Body of pancreas (tissue), 4 donors: Measurements from ENCODE around the gene BCAT1. TPM values are rescaled to one million over a fixed set of nuclear protein-coding genes. Genes with fewer than 3 reads are reported as not detected.

Experiments used
- ATAC-seq: fragments of 150-250 bp; one replicate; pipeline ENCODE4 v1.9.1; 2016
- DNase-seq, 4 donors: peaks; one replicate each; pipeline ENCODE4 v3.0.0-alpha.2; 2019
- H3K27ac ChIP-seq, 4 donors: fragments of 200-600 bp; sonication (generic); 1 replicate in 3 of 4; 2 replicates in 1 of 4; pipeline versions ENCODE4 v1.5.1 to v1.6.1; 2016 to 2019; ENCODE audit warnings: mild to moderate bottlenecking in 1 of 4, mixed read lengths in 1 of 4, moderate library complexity in 1 of 4
- H3K27me3 ChIP-seq, 2 donors: fragments of 200-600 bp; sonication (generic); one replicate each; pipeline ENCODE4 v1.6.0; 2016; ENCODE audit warnings: mild to moderate bottlenecking in 1 of 2
- H3K36me3 ChIP-seq, 2 donors: fragments of 200-600 bp; sonication (generic); replicated peaks in 1 of 2; 2 replicates each; pipeline ENCODE4 v1.5.1; 2016; ENCODE audit warnings: low read depth in 2 of 2; ENCODE audit not compliant: insufficient read depth in 1 of 2
- H3K4me1 ChIP-seq: fragments of 200-600 bp; sonication (generic); one replicate; pipeline ENCODE4 v1.6.0; 2016
- H3K4me3 ChIP-seq, 2 donors: fragments of 200-600 bp; sonication (generic); 1 replicate in 1 of 2; 2 replicates in 1 of 2; pipeline ENCODE4 v1.5.1; 2016 to 2019
- H3K9me3 ChIP-seq, 3 donors: fragments of 200-600 bp; sonication (generic); 1 replicate in 2 of 3; 2 replicates in 1 of 3; pipeline ENCODE4 v1.5.1; 2016
- POLR2A ChIP-seq, 3 donors: fragments of 450-650 bp; IDR thresholded peaks; one replicate each; pipeline ENCODE4 v1.6.1; 2016; ENCODE audit warnings: antibody characterized with exemption in 3 of 3, mild to moderate bottlenecking in 2 of 3
- WGBS, 2 donors: methylation state at CpG; one replicate each; pipeline ENCODE4 v1.1.5; 2017; 5-methylcytosine and 5-hydroxymethylcytosine counted together
- intact Hi-C: fragments of 100-400 bp; cut with DNase I; formaldehyde crosslinking; loops from one replicate; pipeline ENCODE4 v1.15.1; 2023
- total RNA-seq, 2 donors: library from RNA; depleted of rRNA; stranded (reverse); fragments of >200 nt; gene quantifications; one replicate each; pipeline ENCODE4 v1.1.0, GENCODE V29; 2016
- TF ChIP-seq, protein P1 (sequence below), 7 experiments: fragments of 450-650 bp in 4 of 7; fragments of 200-600 bp in 3 of 7; sonication (generic) in 3 of 7; IDR thresholded peaks; one replicate each; pipeline ENCODE4 v1.5.1; 2016 to 2019; ENCODE audit warnings: antibody characterized with exemption in 7 of 7

The BCAT1 gene
- total RNA-seq, 2 donors from 2014 or later = 30.0 to 59.7 TPM

DNA sequence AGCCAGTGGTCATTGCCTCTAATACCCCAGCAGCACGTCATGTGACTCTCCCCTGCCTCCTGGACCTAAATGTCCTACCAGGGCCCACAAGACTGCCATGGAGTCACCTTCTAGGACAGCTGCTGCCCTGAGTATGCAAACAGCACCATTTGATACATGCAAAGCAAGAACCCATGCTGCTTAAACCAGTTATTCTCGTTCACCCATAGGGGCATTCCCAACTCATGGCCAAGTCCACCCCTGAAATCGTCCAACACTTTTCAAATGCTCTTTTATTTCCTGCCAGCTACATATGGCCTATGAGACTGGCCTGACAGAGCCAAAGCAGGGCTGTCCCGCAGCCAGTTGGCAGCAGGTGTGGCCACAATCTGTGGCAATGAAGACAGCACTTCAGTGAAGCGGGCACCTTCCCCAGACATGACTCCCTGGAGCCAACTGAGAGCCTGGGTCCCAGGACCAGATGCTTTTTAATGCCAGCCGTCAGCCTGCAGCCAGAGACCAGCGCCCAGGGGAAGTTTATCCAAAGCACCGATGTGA is 99.9 kb downstream of the BCAT1 start:
- 45 to 50% methylated on average over 8 of the region's 8 CpGs for WGBS, 2 donors
- ATAC-seq (peak; percentile 83), DNase-seq (peak; percentile 78 to 91 (median 86))
- Histone ChIP-seq H3K9me3 (no peaks in the 10 kb centered on the region), H3K4me3 (no peak overlapping the region), H3K27me3 (no peaks in the 10 kb centered on the region), H3K36me3 (no peaks in the 10 kb centered on the region), H3K4me1 (peaks cover 35% of the 10 kb centered on the region), H3K27ac (peak overlapping the region; percentile 8 to 80 (median 60))
- TF ChIP-seq, protein P1, sequence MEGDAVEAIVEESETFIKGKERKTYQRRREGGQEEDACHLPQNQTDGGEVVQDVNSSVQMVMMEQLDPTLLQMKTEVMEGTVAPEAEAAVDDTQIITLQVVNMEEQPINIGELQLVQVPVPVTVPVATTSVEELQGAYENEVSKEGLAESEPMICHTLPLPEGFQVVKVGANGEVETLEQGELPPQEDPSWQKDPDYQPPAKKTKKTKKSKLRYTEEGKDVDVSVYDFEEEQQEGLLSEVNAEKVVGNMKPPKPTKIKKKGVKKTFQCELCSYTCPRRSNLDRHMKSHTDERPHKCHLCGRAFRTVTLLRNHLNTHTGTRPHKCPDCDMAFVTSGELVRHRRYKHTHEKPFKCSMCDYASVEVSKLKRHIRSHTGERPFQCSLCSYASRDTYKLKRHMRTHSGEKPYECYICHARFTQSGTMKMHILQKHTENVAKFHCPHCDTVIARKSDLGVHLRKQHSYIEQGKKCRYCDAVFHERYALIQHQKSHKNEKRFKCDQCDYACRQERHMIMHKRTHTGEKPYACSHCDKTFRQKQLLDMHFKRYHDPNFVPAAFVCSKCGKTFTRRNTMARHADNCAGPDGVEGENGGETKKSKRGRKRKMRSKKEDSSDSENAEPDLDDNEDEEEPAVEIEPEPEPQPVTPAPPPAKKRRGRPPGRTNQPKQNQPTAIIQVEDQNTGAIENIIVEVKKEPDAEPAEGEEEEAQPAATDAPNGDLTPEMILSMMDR (IDR thresholded peaks at IDR 0.05) = peak in 1 of 7 experiments; percentile 12
- peak in 1 of 3 donors; percentile 19 for TF ChIP-seq POLR2A (IDR thresholded peaks at IDR 0.05)
- intact Hi-C loops = no loop called here

DNA sequence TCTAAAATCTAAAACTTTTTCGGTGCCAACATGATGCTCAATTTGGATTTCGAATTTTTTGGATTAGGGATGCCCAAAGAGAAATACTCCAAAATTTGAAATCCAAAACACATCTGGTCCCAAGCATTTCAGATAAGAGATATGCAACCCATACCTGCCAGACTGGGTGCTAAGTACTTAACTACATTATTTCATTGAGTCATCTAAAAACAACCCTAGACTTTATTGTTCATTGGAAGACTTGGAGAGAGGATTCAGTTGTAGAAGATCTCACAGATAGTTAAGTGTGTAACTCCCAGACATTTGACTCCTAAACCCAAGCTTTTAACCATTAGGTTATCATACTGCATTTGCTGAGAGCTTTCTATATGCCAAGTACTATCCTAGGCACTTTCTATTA is 102.2 kb downstream of the BCAT1 start:
- TF ChIP-seq, protein P1 (IDR thresholded peaks at IDR 0.05) = no peak
- TF ChIP-seq POLR2A (IDR thresholded peaks at IDR 0.05) = no peak
- H3K4me3 ChIP-seq = no peak overlapping the region
- no peaks in the 10 kb centered on the region for H3K27me3 ChIP-seq
- intact Hi-C loops = no loop called here
- ATAC-seq (no peak), DNase-seq (no peak)
- H3K36me3 ChIP-seq = no peaks in the 10 kb centered on the region
- WGBS, 2 donors = 89 to 91% methylated on average over 2 of the region's 2 CpGs
- peaks cover 33% of the 10 kb centered on the region for H3K4me1 ChIP-seq
- no peak overlapping the region for H3K27ac ChIP-seq
- no peaks in the 10 kb centered on the region for H3K9me3 ChIP-seq

DNA sequence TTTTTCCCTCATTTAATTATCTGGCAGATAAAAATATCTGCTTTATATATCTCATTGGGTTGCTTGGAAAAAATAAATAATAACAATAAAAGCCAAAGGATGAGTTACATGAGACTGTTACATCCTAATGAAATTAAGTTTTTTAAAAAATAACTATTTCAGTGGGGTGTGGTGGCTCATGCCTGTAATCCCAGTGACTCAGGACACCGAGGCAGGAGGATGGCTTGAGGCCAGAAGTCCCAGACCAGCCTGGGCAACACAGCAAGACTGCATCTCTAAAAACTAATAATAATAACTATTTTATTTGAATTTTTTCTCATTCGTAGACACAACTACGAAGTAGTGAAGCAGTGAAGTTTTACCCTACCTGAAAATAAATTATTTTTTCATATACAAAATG is 103.3 kb downstream of the BCAT1 start:
- no peak for ATAC-seq
- H3K4me1 ChIP-seq = peaks cover 23% of the 10 kb centered on the region
- intact Hi-C loops = no loop called here

DNA sequence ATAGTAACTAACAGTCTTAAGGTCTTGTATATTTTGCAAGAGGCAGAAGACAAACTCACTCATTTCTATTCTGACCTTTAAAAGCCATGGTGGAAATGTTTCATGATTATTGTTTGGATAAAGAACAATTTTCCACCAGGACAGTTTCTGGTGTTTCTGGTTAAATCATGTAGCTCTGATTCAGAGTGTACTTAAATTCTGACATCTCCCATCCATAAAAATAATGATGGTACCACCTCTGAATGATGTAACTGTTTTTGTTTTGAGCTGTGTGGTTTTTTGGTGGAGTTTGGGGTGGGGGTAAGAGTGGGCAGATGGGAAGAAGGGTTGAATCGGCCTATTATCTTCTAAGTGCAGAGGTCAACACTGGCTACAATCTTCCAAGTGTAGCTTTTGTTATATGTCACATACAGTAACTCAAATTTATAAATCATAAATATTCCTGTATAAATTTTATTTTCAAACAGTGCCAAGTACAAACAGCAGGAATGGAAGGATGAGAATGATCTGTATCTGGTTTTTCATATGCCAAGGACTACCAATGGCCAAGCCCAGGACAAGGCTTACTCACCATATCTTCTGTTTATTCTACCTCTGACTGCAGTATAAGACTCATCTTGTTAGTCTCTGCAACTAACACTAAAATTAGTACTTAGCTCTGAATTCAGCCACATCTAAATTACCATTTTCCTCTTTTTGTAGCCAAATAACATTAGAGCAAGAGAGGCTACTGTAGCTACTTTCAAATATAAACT is 108.7 kb downstream of the BCAT1 start:
- TF ChIP-seq POLR2A (IDR thresholded peaks at IDR 0.05) = no peak
- TF ChIP-seq, protein P1 (IDR thresholded peaks at IDR 0.05) = no peak
- Histone ChIP-seq H3K36me3 (no peaks in the 10 kb centered on the region), H3K4me1 (peaks cover 4% of the 10 kb centered on the region), H3K27me3 (no peaks in the 10 kb centered on the region), H3K4me3 (no peak overlapping the region), H3K27ac (no peak overlapping the region), H3K9me3 (no peaks in the 10 kb centered on the region)
- intact Hi-C loops = no loop called here
- WGBS, 2 donors = 42 to 55% methylated on average over 1 of the region's 1 CpG
- no peak for ATAC-seq
- no peak for DNase-seq

More for the DNA sequence above, 103.3 kb downstream of the BCAT1 start:
- 76 to 85% methylated on average over 3 of the region's 3 CpGs for WGBS, 2 donors
- TF ChIP-seq, protein P1 (IDR thresholded peaks at IDR 0.05) = no peak
- no peak for TF ChIP-seq POLR2A (IDR thresholded peaks at IDR 0.05)
- no peaks in the 10 kb centered on the region for H3K27me3 ChIP-seq
- DNase-seq = peak in 1 of 4 donors; percentile 32
- no peak overlapping the region for H3K4me3 ChIP-seq
- no peaks in the 10 kb centered on the region for H3K36me3 ChIP-seq
- H3K9me3 ChIP-seq = no peaks in the 10 kb centered on the region
- no peak overlapping the region for H3K27ac ChIP-seq
